ENCODE results near the gene PDHB.

Gene PDHB

DNA sequence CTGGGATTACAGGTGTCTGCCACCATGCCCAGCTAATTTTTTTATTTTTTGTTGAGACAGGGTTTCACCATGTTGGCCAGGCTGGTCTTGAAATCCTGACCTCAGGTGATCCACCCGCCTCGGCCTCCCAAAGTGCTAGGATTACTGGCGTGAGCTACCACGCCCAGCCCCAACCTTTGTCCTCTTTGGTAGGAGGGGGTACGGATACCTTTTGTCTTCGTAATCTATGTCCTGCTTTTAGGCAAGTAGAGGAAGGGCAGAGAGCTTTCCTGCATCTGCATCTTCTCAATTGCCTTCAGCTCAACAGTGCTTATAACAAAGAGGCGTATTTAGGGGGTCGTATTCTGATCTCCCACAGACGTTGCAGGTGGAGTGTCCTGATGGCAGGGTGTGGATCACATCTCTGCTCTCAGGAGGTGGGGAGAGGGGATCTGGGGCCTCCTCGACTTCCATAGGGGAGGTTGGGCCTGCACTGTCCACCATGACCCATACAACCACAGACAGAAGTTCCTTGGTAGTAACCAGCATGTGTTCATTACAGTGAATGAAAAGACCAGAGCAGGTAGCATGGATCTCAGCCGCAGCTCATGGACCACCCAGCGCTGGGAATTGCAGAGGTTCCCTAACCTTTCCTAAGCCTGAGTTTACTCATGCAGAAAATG is 36.9 kb upstream of the PDHB start:
- H3K9me3 ChIP-seq (ENCODE audit: control insufficient read depth, low read length): no peaks in the 10 kb centered on the region
- TF ChIP-seq, protein P1, sequence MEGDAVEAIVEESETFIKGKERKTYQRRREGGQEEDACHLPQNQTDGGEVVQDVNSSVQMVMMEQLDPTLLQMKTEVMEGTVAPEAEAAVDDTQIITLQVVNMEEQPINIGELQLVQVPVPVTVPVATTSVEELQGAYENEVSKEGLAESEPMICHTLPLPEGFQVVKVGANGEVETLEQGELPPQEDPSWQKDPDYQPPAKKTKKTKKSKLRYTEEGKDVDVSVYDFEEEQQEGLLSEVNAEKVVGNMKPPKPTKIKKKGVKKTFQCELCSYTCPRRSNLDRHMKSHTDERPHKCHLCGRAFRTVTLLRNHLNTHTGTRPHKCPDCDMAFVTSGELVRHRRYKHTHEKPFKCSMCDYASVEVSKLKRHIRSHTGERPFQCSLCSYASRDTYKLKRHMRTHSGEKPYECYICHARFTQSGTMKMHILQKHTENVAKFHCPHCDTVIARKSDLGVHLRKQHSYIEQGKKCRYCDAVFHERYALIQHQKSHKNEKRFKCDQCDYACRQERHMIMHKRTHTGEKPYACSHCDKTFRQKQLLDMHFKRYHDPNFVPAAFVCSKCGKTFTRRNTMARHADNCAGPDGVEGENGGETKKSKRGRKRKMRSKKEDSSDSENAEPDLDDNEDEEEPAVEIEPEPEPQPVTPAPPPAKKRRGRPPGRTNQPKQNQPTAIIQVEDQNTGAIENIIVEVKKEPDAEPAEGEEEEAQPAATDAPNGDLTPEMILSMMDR (IDR thresholded peaks at IDR 0.05): no peak
- H3K79me2 ChIP-seq: no peaks in the 10 kb centered on the region
- H3K4me3 ChIP-seq (ENCODE audit: low read depth, low read length): no peak overlapping the region
- no peak overlapping the region for H3K4me2 ChIP-seq (ENCODE audit: low read length)
- H3K36me3 ChIP-seq (ENCODE audit: control insufficient read depth, insufficient read depth, low read length): no peaks in the 10 kb centered on the region
- H2AFZ ChIP-seq: peak overlapping the region; percentile 52
- H3K4me1 ChIP-seq: peaks cover 4% of the 10 kb centered on the region
- no peaks in the 10 kb centered on the region for H3K27me3 ChIP-seq (ENCODE audit: control insufficient read depth, insufficient read depth, low read length)
- no peak overlapping the region for H3K27ac ChIP-seq
- H3K9ac ChIP-seq: no peak overlapping the region

DNA sequence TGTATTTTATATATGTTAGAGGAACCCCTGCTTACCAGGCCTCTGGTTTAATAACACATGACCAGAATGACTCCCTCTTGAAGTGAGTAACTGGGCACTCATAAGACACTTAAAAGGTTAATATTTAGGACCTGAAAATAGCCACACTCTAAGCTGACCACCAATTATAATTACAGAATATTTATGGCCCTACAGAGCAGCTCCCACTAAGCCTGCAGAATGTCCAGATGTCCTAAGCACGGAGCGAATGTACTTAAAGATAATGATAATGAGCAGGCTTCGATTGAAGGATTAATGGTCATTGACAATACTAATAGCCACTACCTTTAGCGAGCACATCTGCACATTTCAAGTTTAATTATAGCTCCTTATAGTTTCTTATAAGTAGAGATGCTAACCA is 35.5 kb upstream of the PDHB start:
- Histone ChIP-seq H3K9me3 (ENCODE audit: control insufficient read depth, low read length) (no peaks in the 10 kb centered on the region), H3K9ac (no peak overlapping the region), H3K27ac (no peak overlapping the region), H3K79me2 (no peaks in the 10 kb centered on the region), H3K4me1 (peaks cover 4% of the 10 kb centered on the region), H3K4me3 (ENCODE audit: low read depth, low read length) (no peak overlapping the region), H3K27me3 (ENCODE audit: control insufficient read depth, insufficient read depth, low read length) (no peaks in the 10 kb centered on the region), H3K4me2 (ENCODE audit: low read length) (no peak overlapping the region), H2AFZ (no peak overlapping the region), H3K36me3 (ENCODE audit: control insufficient read depth, insufficient read depth, low read length) (no peaks in the 10 kb centered on the region)
- TF ChIP-seq, protein P1 (IDR thresholded peaks at IDR 0.05): no peak

DNA sequence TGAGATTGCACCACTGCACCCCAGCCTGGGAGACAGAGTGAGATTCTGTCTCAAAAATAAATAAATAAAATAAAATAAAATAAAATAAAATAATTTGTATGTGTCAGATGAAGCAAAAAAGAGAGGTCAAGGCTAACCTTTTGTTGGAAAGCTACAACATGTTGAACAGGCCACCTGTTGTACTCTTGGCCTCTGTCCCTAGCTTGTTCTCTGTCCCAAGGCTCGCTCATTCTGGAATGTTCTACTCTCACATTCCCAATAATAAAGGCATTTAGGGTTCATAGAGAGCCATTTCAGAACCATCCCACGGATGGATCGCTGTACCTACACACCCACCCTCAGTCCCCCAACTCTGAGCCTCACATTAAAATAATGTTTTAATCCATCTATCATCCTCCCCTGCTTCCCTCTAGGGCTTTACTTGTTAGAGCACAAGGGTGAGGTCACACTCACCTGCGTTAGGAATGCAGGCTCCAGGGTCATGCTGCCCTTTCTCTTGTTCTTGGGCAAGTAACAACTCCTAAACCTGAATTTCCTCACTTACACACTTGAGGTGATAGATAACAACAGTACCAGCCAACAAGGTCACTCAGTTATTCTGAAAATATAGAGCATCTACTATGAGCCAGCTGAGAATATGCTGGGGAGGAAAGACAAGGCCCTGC is 33.4 kb upstream of the PDHB start:
- Histone ChIP-seq H2AFZ (no peak overlapping the region), H3K4me3 (ENCODE audit: low read depth, low read length) (no peak overlapping the region), H3K4me1 (peaks cover 4% of the 10 kb centered on the region), H3K9ac (no peak overlapping the region), H3K36me3 (ENCODE audit: control insufficient read depth, insufficient read depth, low read length) (no peaks in the 10 kb centered on the region), H3K27me3 (ENCODE audit: control insufficient read depth, insufficient read depth, low read length) (no peaks in the 10 kb centered on the region), H3K9me3 (ENCODE audit: control insufficient read depth, low read length) (no peaks in the 10 kb centered on the region), H3K79me2 (no peaks in the 10 kb centered on the region), H3K27ac (no peak overlapping the region), H3K4me2 (ENCODE audit: low read length) (no peak overlapping the region)
- TF ChIP-seq, protein P1 (IDR thresholded peaks at IDR 0.05): no peak

DNA sequence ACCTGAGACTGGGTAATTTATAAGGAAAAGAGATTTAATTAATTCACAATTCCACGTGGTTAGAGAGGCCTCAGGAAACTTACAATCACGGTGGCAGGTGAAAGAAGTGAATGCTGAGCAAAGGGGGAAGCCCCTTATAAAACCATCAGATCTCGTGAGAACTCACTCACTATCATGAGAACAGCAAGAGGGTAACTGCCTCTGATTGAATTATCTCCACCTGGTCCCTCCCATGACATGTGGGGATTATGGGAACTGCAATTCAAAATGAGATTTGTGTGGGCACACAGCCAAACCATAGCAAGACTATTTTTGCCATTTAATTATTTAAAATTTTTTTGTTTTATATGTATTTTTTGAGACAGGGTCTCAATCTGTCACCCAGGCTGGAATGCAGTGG is 31.2 kb upstream of the PDHB start:
- TF ChIP-seq, protein P1 (IDR thresholded peaks at IDR 0.05): no peak
- Histone ChIP-seq H3K27me3 (ENCODE audit: control insufficient read depth, insufficient read depth, low read length) (no peaks in the 10 kb centered on the region), H3K9ac (no peak overlapping the region)

DNA sequence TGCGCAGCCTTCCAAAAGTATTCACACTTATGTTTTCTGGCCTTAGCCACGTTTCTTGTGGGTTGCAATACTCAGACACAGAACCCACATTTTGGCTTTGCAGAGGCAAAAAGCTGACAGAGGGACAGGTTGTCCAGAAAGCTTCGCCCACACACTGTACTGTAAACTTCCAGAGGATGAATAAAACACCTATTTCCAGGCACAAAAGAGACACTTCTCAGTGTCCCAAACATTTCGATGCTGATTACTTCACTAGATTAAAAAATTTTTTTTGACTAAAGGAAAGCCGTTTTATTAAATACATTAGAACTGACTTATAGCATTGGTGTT is 30.3 kb upstream of the PDHB start:
- TF ChIP-seq, protein P1 (IDR thresholded peaks at IDR 0.05): no peak
- H3K9me3 ChIP-seq (ENCODE audit: control insufficient read depth, low read length): no peaks in the 10 kb centered on the region
- no peaks in the 10 kb centered on the region for H3K36me3 ChIP-seq (ENCODE audit: control insufficient read depth, insufficient read depth, low read length)
- no peak overlapping the region for H3K9ac ChIP-seq
- no peak overlapping the region for H3K27ac ChIP-seq
- H2AFZ ChIP-seq: peak overlapping the region; percentile 73
- H3K4me1 ChIP-seq: no peaks in the 10 kb centered on the region
- H3K4me3 ChIP-seq (ENCODE audit: low read depth, low read length): no peak overlapping the region
- H3K79me2 ChIP-seq: no peaks in the 10 kb centered on the region
- H3K4me2 ChIP-seq (ENCODE audit: low read length): peak overlapping the region; percentile 66
- H3K27me3 ChIP-seq (ENCODE audit: control insufficient read depth, insufficient read depth, low read length): no peaks in the 10 kb centered on the region

More for the DNA sequence above, 31.2 kb upstream of the PDHB start:
- no peaks in the 10 kb centered on the region for H3K9me3 ChIP-seq (ENCODE audit: control insufficient read depth, low read length)
- H3K79me2 ChIP-seq: no peaks in the 10 kb centered on the region
- H3K4me1 ChIP-seq: no peaks in the 10 kb centered on the region
- H3K27ac ChIP-seq: no peak overlapping the region
- no peak overlapping the region for H2AFZ ChIP-seq
- H3K4me2 ChIP-seq (ENCODE audit: low read length): no peak overlapping the region
- H3K36me3 ChIP-seq (ENCODE audit: control insufficient read depth, insufficient read depth, low read length): no peaks in the 10 kb centered on the region
- no peak overlapping the region for H3K4me3 ChIP-seq (ENCODE audit: low read depth, low read length)

Measured in parathyroid adenoma (tissue), 2 donors.